Vagina (tissue), 2 donors: ENCODE results near the gene STXBP3.
"Not testable (repeated sequence)": the region's sequence is repeated elsewhere in the genome, so short reads cannot be mapped to it uniquely, and the experiment has no call there.

Experiments
- POLR2AphosphoS5 ChIP-seq, 2 donors: sonication (generic); formaldehyde crosslinking; IDR thresholded peaks; one replicate each; pipeline ENCODE4 v1.9.0; 2017; ENCODE audit warnings: antibody characterized with exemption in 2 of 2, mild to moderate bottlenecking in 2 of 2, low read depth in 1 of 2; ENCODE audit not compliant: insufficient read depth in 1 of 2
- TF ChIP-seq, protein P1 (sequence below), 3 experiments: fragments of 450-650 bp in 2 of 3; fragments of 200-600 bp in 1 of 3; sonication (generic) in 1 of 3; IDR thresholded peaks; one replicate each; pipeline ENCODE4 v1.5.1; 2017 to 2019; ENCODE audit warnings: antibody characterized with exemption in 3 of 3, mild to moderate bottlenecking in 2 of 3, moderate library complexity in 2 of 3

DNA sequence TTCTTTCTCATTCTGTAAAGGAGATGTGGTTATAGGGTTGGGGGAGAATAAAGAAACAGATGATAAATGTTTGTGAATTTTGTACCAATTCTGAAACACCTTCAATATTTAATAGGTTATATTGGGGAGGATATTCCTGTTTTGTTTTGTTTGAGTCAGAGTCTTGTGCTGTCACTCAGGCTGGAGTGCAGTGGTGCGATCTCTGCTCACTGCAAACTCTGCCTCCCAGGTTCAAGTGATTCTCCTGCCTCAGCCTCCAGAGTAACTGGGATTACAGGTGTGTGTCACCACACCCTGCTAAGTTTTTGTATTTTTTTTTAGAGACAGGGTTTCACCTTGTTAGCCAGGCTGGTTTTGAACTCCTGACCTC is 35.1 kb downstream of the STXBP3 start:
- TF ChIP-seq, protein P1, sequence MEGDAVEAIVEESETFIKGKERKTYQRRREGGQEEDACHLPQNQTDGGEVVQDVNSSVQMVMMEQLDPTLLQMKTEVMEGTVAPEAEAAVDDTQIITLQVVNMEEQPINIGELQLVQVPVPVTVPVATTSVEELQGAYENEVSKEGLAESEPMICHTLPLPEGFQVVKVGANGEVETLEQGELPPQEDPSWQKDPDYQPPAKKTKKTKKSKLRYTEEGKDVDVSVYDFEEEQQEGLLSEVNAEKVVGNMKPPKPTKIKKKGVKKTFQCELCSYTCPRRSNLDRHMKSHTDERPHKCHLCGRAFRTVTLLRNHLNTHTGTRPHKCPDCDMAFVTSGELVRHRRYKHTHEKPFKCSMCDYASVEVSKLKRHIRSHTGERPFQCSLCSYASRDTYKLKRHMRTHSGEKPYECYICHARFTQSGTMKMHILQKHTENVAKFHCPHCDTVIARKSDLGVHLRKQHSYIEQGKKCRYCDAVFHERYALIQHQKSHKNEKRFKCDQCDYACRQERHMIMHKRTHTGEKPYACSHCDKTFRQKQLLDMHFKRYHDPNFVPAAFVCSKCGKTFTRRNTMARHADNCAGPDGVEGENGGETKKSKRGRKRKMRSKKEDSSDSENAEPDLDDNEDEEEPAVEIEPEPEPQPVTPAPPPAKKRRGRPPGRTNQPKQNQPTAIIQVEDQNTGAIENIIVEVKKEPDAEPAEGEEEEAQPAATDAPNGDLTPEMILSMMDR (IDR thresholded peaks at IDR 0.05): not testable (repeated sequence)
- not testable (repeated sequence) for TF ChIP-seq POLR2AphosphoS5 (IDR thresholded peaks at IDR 0.05; ENCODE audit: insufficient read depth in 1 of 2, low read depth in 1 of 2)
